ENCODE data around the gene BCAS2.
A peak's percentile ranks its signal among the peaks of the same experiment; 100 is the strongest.

The BCAS2 gene

DNA sequence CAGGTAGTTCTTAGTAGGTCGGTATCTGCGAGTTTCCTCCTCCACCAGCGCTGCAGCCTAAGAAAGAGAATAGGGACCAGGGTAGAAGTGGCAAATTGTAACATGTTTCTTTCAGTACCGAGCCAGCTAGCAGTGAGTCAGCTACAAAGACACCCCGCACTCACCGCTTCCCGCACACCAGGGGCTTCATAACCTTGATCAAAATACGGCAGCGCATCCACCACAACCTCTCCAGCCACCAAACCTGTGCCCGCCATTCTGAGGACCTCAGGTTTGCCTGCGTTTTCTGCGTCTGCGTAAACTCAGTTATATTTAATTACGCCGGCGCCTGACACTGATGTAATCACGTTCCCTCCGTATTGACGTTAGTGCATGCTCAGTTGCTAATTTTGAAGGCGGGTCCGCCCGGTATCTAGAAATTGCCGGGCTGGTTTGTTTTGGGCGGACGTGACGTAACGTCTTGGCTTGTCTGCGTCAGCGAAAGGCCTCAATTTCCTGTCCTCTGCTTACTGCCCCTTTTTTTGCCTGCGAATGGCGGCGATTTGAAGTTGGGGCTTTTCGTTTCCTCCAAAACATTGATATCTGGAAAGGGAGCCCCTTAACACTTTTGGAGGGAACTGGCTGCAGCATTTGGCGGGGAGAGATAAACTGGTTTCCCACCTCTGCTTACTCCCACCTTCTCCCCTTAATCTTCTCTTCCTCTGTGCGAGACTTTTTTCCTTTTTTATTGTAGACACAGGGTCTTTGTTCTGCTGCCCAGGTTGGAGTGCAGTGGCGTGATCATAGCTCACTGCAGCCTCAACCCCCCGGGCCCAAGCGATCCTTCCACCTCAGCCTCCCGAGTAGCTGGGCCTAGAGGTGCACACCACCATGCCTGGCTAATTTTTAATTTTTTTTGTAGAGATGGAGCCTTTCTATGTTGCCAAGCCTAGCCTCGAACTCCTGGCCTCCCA, at the start of gene BCAS2:
Gene BCAS2, minus strand, starts transcription at position 281 of the 953 bp plus-strand sequence. Its CDS starts 24 bp downstream, at position 257.
- DNase-seq = peak; percentile 99
- in situ Hi-C loops (cut with MboI; ENCODE audit: low pct_unique_long_range_greater_than_20kb, low sequenced_read_pairs) = no loop called here

- in situ Hi-C loops (cut with MboI; ENCODE audit: low pct_unique_long_range_greater_than_20kb, low sequenced_read_pairs) = no loop called here
- no peak for DNase-seq
Observed at GRCh38 chr1:114627107-114627506, 45.7 kb upstream of the BCAS2 start.

GRCh38 chr1:114623364-114623763, 41.9 kb upstream of the BCAS2 start:
- DNase-seq = no peak
- in situ Hi-C loops (cut with MboI; ENCODE audit: low pct_unique_long_range_greater_than_20kb, low sequenced_read_pairs) = no loop called here

DNA sequence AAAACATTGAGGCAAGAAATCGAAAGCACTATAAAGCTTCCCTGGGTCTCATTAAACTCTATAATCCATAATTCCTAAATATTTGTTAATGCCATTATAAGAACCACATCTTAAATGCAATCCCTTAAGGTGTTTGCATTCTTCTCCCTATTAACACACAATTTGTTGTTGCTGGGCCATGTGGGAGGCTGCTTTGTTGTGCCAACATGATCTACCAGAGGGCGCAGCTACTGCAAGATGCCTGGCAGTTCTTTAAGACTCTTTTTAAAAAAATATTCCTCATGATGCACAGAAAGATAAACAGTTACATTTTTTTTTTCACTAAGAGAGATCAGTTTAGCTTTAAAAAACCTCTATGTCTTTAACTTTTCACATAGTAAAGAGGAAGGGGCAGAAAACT, 39.0 kb upstream of the BCAS2 start:
- DNase-seq = no peak
- in situ Hi-C loops (cut with MboI; ENCODE audit: low pct_unique_long_range_greater_than_20kb, low sequenced_read_pairs) = no loop called here

- in situ Hi-C loops (cut with MboI; ENCODE audit: low pct_unique_long_range_greater_than_20kb, low sequenced_read_pairs) = no loop called here
Observed at GRCh38 chr1:114618606-114619005, 37.2 kb upstream of the BCAS2 start.

GRCh38 chr1:114610546-114611245, 29.3 kb upstream of the BCAS2 start:
- DNase-seq = no peak
- in situ Hi-C loops (cut with MboI; ENCODE audit: low pct_unique_long_range_greater_than_20kb, low sequenced_read_pairs) = no loop called here

More at GRCh38 chr1:114618606-114619005, 37.2 kb upstream of the BCAS2 start:
- DNase-seq = no peak

DNA sequence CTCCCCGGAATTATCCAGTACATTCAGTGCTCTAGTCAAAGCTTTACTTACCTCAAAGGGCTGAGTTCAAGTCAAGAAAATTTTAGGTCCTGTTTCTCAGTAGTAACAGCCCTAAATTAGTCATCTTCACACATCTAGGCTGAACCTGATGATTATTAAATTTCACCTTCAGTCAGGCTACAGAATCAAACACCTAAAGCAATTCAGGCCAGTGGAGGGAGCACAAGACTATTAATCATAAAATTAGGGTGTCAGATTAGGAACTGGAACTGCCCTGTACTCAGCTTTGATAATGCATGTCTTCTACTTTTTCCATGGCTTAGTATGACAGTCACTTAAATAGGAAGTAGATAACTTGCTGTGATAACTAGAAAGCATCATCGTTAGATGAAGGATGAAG, 28.4 kb upstream of the BCAS2 start:
- in situ Hi-C loops (cut with MboI; ENCODE audit: low pct_unique_long_range_greater_than_20kb, low sequenced_read_pairs) = no loop called here
- DNase-seq = no peak

DNA sequence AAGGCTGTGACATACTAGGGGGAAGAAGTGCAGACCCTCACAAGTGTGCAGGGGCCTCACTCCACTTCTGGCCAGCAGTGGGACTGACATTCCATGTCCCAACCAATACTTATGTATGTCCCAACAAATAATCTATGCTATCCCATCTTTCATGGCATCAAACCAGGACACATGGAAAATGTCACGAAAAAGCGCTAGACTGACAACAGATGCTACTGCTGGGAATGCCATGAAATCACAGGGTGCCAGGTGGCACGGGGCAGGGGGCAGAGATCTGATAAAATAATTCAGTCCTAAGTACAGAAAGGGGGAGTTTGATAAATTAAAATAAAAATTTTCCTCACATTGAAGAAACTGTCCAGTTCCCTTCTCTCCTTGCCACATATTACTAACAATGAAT, 27.6 kb upstream of the BCAS2 start:
- no peak for DNase-seq
- in situ Hi-C loops (cut with MboI; ENCODE audit: low pct_unique_long_range_greater_than_20kb, low sequenced_read_pairs) = no loop called here

DNA sequence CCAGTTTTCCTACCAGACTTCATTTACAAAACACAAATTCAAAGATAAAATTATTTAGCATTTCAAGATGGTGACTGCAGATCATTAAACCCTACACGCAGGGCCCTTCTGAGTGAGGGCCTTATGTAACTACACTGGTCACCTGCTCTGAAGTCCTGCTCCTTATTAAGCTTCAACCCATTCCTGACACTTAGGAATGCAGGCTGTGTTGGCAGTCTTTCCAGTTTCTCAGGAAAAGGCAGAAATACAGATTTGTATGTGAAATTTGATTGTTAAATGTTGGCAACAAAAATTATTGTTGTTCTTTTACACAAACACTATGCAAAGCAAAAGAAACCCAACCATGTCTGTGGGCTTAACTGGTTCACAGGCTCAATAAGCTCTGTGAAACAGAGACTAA, 25.8 kb upstream of the BCAS2 start:
- DNase-seq = no peak
- in situ Hi-C loops (cut with MboI; ENCODE audit: low pct_unique_long_range_greater_than_20kb, low sequenced_read_pairs) = no loop called here

GRCh38 chr1:114597949-114598348, 16.5 kb upstream of the BCAS2 start:
- in situ Hi-C loops (cut with MboI; ENCODE audit: low pct_unique_long_range_greater_than_20kb, low sequenced_read_pairs) = no loop called here
- no peak for DNase-seq

GRCh38 chr1:114595602-114596001, 14.2 kb upstream of the BCAS2 start:
- in situ Hi-C loops (cut with MboI; ENCODE audit: low pct_unique_long_range_greater_than_20kb, low sequenced_read_pairs) = no loop called here
- no peak for DNase-seq

DNA sequence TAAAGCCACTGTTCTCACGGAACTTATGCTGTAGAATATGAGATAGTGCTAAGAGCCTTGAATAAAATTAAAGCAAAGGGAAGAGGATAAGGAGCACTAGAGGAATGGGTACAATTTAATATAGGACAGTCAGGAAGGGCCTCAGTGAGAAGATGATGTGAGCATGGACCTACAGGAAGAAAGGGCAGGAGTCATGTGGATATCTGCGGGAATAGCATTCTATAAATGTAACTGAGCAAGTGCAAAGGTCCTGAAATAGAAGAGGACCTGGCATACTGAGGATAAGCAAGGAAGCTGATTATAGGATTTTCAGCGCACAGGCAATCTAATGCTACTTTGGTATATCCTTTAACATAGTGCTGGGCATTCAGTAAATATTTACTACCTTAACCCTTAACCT, 12.6 kb upstream of the BCAS2 start:
- no peak for DNase-seq
- in situ Hi-C loops (cut with MboI; ENCODE audit: low pct_unique_long_range_greater_than_20kb, low sequenced_read_pairs) = no loop called here

- in situ Hi-C loops (cut with MboI; ENCODE audit: low pct_unique_long_range_greater_than_20kb, low sequenced_read_pairs) = no loop called here
- no peak for DNase-seq
Observed at GRCh38 chr1:114589122-114589521, 7.7 kb upstream of the BCAS2 start.

DNA sequence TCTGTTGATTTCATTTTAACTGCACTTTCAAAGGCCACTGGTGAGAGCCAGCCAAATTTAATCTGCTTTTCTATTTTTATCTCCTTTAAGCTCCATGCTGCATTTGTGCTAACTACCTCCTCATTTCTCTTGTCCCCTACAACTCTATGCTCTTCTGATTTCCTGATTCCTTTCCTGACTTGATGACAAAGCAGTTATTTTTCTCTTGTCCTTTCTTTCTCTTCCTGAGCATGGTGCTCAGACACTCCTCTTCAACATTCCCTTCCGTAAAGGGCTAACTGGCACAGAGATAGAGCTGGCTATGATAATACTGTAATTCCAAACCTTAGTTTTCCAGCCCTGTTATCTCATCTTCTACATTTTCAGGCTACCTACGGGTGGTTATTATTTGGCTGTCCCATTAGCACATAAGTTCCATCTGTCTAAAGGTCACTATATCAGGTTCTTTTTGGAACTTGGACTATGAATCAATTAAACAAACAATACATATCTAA, 6.8 kb upstream of the BCAS2 start:
- in situ Hi-C loops (cut with MboI; ENCODE audit: low pct_unique_long_range_greater_than_20kb, low sequenced_read_pairs) = no loop called here
- no peak for DNase-seq

DNA sequence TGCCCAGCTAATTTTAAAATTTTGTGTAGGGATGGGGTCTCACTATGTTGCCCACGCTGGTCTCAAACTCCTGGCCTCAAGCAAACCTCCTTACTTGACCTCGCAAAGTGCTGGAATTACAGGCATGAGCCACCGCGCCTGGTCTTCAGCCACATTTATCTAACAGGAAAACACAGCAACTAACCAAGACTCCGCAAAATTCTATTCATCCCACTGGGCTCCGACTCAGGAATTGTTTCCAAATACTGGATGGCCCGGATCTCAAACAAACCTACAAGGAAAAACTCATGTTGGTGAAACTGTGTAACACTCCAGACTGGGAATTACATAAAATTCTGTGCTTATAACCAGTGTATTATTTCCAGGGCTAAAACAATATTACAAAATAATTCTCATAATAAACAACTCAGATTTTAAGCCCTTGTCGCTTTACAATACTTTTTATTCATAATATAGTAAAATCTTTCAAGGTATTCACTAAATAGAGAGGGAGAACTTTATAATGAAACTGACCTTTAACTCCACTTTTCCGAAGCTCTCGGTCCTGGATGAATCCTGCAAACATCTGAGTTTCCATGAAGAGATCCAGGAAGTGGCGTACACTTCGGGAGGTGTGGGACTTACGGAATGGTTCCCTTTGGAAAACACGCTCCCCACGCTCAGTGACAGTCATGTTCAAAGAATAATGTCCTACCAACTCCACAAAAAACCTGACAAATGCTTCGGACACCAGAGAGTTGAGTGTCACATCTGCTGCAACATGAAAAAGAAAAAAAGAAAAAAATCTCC, 6.0 kb upstream of the BCAS2 start:
- in situ Hi-C loops (cut with MboI; ENCODE audit: low pct_unique_long_range_greater_than_20kb, low sequenced_read_pairs) = no loop called here
- DNase-seq = no peak

GRCh38 chr1:114586513-114587047, 5.2 kb upstream of the BCAS2 start:
- in situ Hi-C loops (cut with MboI; ENCODE audit: low pct_unique_long_range_greater_than_20kb, low sequenced_read_pairs) = no loop called here
- DNase-seq = no peak

GRCh38 chr1:114585231-114585630, 3.8 kb upstream of the BCAS2 start:
- DNase-seq = no peak
- in situ Hi-C loops (cut with MboI; ENCODE audit: low pct_unique_long_range_greater_than_20kb, low sequenced_read_pairs) = no loop called here

DNA sequence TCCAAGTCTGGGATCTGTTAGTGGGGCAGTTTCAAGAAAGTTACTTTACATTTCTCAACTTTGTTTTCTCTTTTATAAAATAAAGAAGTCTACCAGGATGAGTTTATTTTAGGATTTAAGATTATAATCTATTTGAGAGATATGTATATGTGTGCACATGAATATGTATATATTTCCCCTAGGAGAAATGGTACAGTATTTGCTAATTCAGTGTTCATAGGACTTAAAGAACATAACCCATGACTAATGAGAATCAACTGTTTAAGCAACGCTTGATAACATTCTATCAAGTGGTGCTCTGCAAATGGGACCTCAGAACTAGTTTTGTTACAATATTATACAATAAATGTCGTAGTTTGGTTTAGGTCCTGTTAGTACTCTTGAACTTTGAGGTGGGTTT, 7.0 kb downstream of the BCAS2 start:
- no peak for DNase-seq
- in situ Hi-C loops (cut with MboI; ENCODE audit: low pct_unique_long_range_greater_than_20kb, low sequenced_read_pairs) = no loop called here

GRCh38 chr1:114564141-114564540, 17.3 kb downstream of the BCAS2 start:
- no peak for DNase-seq
- in situ Hi-C loops (cut with MboI; ENCODE audit: low pct_unique_long_range_greater_than_20kb, low sequenced_read_pairs) = no loop called here
